ENCODE results near the gene CST2.
"Not testable (repeated sequence)": the region's sequence is repeated elsewhere in the genome, so short reads cannot be mapped to it uniquely, and the experiment has no call there.

CST2 gene, protein sequence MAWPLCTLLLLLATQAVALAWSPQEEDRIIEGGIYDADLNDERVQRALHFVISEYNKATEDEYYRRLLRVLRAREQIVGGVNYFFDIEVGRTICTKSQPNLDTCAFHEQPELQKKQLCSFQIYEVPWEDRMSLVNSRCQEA

DNA sequence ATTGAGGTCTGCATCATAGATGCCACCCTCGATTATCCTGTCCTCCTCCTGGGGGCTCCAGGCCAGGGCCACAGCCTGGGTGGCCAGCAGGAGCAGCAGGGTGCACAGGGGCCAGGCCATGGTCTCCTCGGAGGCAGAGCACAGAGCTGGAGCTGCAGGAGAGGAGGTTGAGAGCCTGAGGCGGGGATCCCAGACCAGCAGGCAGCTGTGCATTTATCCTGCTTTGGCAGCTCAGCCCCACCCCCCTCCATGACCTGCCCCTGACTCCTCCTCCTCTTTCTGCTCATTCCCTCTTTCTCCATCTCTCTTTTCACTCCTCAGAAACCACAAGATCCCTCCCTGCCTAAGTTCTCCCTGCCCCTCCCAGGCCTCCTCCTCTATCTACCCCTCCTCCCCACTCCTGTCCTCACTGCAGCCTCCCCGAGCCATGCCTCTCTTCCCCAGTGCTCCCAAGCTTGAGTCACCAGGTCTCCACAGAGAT lies at the start of gene CST2:
Gene CST2 (minus strand): TSS at position 189 of the 481 bp plus-strand sequence. CDS start 69 bp downstream, at position 120.
- Histone ChIP-seq H3K27me3 (ENCODE audit: control insufficient read depth, insufficient read depth, low read length) (0 out of 2 replicates have a peak, but pooled peaks cover 2% of the 10 kb centered on the region), H3K9me3 (ENCODE audit: control insufficient read depth, insufficient read depth, low read length) (no peaks in the 10 kb centered on the region), H3K4me1 (ENCODE audit: control insufficient read depth, insufficient read depth, low read length) (no peaks in the 10 kb centered on the region), H3K36me3 (ENCODE audit: control insufficient read depth, insufficient read depth, low read length) (no peaks in the 10 kb centered on the region; the same call in 1 of the 2 replicates), H3K4me3 (ENCODE audit: low read length) (no peak within 1 kb of the TSS), H3K27ac (ENCODE audit: low read length) (no peak within 1 kb of the TSS)
- no CpG with 5 or more reads among the region's 4 CpGs for WGBS (ENCODE audit: insufficient coverage, insufficient read length)
- no peak for DNase-seq (ENCODE audit: low read depth, low spot score)

DNA sequence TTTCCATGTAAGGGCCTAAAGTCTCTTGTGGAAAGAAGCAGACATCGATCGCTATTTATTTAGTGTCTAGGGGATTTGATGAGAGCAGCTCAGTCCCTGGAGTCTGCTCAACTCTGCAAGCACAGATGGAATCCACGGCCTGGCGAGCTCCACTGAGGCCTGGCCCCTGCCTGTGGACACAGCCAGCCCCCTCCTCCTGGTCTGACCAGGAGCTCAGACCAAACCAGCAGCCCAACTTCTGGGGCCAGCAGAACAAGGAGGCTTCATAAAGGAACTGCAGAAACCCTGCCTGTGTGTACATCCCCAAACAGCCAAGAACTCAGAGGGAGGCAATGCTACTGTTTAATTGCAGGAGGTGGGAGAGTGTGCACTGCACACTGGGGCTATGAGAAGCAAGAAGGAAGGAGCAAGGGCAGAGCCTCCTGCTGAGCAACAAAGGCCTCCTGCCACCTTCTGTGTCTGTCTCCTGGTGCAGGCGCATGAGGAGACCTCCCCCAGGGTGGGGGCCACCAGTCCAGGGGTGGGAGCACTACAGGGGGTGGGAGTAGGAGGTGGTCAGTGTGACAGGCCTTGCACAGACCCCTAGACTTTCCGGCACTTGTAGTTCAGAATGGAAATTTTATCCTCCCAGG lies 49.2 kb upstream of the CST2 start:
- no peaks in the 10 kb centered on the region; the same call in 1 of the 2 replicates for H3K4me1 ChIP-seq (ENCODE audit: control insufficient read depth, insufficient read depth, low read length)
- H3K9me3 ChIP-seq (ENCODE audit: control insufficient read depth, insufficient read depth, low read length) = no peaks in the 10 kb centered on the region
- no peaks in the 10 kb centered on the region for H3K27me3 ChIP-seq (ENCODE audit: control insufficient read depth, insufficient read depth, low read length)
- H3K4me3 ChIP-seq (ENCODE audit: low read length) = no peak overlapping the region
- H3K27ac ChIP-seq (ENCODE audit: low read length) = no peak overlapping the region
- no CpG with 5 or more reads among the region's 6 CpGs for WGBS (ENCODE audit: insufficient coverage, insufficient read length)
- H3K36me3 ChIP-seq (ENCODE audit: control insufficient read depth, insufficient read depth, low read length) = no peaks in the 10 kb centered on the region
- no peak for DNase-seq (ENCODE audit: low read depth, low spot score)

DNA sequence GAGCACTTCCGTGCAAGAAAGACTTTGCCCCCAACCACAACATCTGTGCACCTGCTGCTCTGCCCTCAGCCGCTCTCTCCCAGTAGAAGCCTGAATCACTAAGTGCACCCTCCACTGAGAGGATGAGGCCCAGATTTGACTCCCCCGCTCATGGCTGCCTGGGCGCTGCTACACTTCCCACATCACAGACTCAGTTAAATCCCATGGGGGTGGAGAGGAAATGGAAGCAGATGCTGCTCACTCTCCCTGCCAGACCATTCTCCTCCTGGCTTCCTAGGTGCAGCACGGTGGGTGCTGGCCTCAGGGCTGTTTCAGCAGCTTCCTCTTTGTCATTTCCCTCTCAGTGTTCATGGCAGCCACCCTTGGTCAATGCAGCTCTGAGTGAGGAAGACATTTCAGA lies 48.2 kb upstream of the CST2 start:
- Histone ChIP-seq H3K9me3 (ENCODE audit: control insufficient read depth, insufficient read depth, low read length) (no peaks in the 10 kb centered on the region), H3K36me3 (ENCODE audit: control insufficient read depth, insufficient read depth, low read length) (no peaks in the 10 kb centered on the region), H3K4me1 (ENCODE audit: control insufficient read depth, insufficient read depth, low read length) (no peaks in the 10 kb centered on the region; the same call in 1 of the 2 replicates), H3K4me3 (ENCODE audit: low read length) (no peak overlapping the region), H3K27me3 (ENCODE audit: control insufficient read depth, insufficient read depth, low read length) (no peaks in the 10 kb centered on the region), H3K27ac (ENCODE audit: low read length) (no peak overlapping the region)
- no CpG with 5 or more reads among the region's 5 CpGs for WGBS (ENCODE audit: insufficient coverage, insufficient read length)
- no peak for DNase-seq (ENCODE audit: low read depth, low spot score)

DNA sequence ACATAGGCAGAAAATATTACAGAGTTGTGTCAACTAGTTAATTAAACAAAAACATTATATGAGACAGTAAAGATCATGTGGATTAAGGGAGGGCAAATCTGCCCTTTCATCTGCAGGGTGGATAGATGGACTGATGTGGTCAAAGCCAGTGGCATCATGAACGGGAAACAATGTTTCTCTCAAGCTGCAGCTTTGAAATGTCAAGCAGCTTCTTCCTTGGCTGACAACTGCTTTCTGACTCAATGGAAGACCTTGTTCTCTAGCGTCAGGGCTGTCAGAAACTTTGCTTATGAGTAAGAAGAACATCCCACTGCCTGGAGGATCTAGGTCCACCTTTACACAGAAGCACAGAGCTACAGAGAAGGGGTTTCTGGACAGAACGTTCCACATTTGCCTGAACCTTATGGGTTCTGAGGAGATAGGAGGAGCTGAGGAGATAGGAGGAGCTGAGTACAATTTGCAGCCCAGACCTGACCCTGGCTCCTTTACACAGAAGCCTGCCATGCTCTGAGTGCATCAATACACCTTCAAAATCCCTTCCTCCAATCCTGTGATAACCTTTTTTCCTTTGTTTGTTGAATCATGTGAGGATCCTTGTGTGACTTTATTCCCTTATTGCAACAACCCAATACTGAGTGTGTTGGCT lies 47.0 kb upstream of the CST2 start:
- Histone ChIP-seq H3K27me3 (ENCODE audit: control insufficient read depth, insufficient read depth, low read length) (no peaks in the 10 kb centered on the region), H3K9me3 (ENCODE audit: control insufficient read depth, insufficient read depth, low read length) (no peaks in the 10 kb centered on the region), H3K36me3 (ENCODE audit: control insufficient read depth, insufficient read depth, low read length) (no peaks in the 10 kb centered on the region), H3K4me3 (ENCODE audit: low read length) (no peak overlapping the region), H3K4me1 (ENCODE audit: control insufficient read depth, insufficient read depth, low read length) (no peaks in the 10 kb centered on the region; the same call in 1 of the 2 replicates), H3K27ac (ENCODE audit: low read length) (no peak overlapping the region)
- no CpG with 5 or more reads among the region's 3 CpGs for WGBS (ENCODE audit: insufficient coverage, insufficient read length)
- no peak for DNase-seq (ENCODE audit: low read depth, low spot score)

- no peak for DNase-seq (ENCODE audit: low read depth, low spot score)
- H3K27ac ChIP-seq (ENCODE audit: low read length) = no peak overlapping the region
- H3K9me3 ChIP-seq (ENCODE audit: control insufficient read depth, insufficient read depth, low read length) = no peaks in the 10 kb centered on the region
- H3K36me3 ChIP-seq (ENCODE audit: control insufficient read depth, insufficient read depth, low read length) = no peaks in the 10 kb centered on the region
- H3K27me3 ChIP-seq (ENCODE audit: control insufficient read depth, insufficient read depth, low read length) = no peaks in the 10 kb centered on the region
- no CpG with 5 or more reads among the region's 1 CpG for WGBS (ENCODE audit: insufficient coverage, insufficient read length)
- H3K4me3 ChIP-seq (ENCODE audit: low read length) = no peak overlapping the region
- H3K4me1 ChIP-seq (ENCODE audit: control insufficient read depth, insufficient read depth, low read length) = peaks cover 2% of the 10 kb centered on the region; the same call in 1 of the 2 replicates
These were observed 45.5 kb upstream of the CST2 start for GRCh38 chr20:23872065-23872464.

DNA sequence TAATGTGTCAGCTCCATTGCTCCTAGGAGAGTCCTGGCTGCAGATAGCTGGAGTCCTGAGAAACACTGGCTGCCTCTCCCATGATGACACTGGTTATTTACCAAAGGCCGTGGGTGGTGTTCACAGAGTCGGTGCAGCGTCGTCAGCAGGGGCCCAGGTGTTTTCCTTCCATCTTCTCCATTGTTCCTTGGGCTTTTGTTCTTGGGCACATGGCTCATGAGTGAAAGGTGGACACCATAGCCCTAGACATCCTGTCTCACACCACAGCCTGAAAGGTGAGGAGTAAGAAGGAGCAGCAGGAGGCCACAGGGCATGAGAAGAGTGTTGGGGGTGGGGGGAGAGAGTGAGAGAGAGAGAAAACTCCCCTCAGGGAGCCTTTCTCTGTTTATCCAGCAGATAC lies 43.9 kb upstream of the CST2 start:
- no CpG with 5 or more reads among the region's 4 CpGs for WGBS (ENCODE audit: insufficient coverage, insufficient read length)
- no peak overlapping the region for H3K4me3 ChIP-seq (ENCODE audit: low read length)
- H3K4me1 ChIP-seq (ENCODE audit: control insufficient read depth, insufficient read depth, low read length) = peaks cover 2% of the 10 kb centered on the region; the same call in 1 of the 2 replicates
- no peaks in the 10 kb centered on the region for H3K27me3 ChIP-seq (ENCODE audit: control insufficient read depth, insufficient read depth, low read length)
- H3K27ac ChIP-seq (ENCODE audit: low read length) = no peak overlapping the region
- no peak for DNase-seq (ENCODE audit: low read depth, low spot score)
- H3K9me3 ChIP-seq (ENCODE audit: control insufficient read depth, insufficient read depth, low read length) = no peaks in the 10 kb centered on the region
- H3K36me3 ChIP-seq (ENCODE audit: control insufficient read depth, insufficient read depth, low read length) = no peaks in the 10 kb centered on the region

- Histone ChIP-seq H3K4me1 (ENCODE audit: control insufficient read depth, insufficient read depth, low read length) (peaks cover 2% of the 10 kb centered on the region; the same call in 1 of the 2 replicates), H3K9me3 (ENCODE audit: control insufficient read depth, insufficient read depth, low read length) (no peaks in the 10 kb centered on the region), H3K27ac (ENCODE audit: low read length) (no peak overlapping the region), H3K4me3 (ENCODE audit: low read length) (no peak overlapping the region), H3K27me3 (ENCODE audit: control insufficient read depth, insufficient read depth, low read length) (no peaks in the 10 kb centered on the region), H3K36me3 (ENCODE audit: control insufficient read depth, insufficient read depth, low read length) (no peaks in the 10 kb centered on the region)
- no CpG with 5 or more reads among the region's 2 CpGs for WGBS (ENCODE audit: insufficient coverage, insufficient read length)
- DNase-seq (ENCODE audit: low read depth, low spot score) = no peak
These were observed 43.0 kb upstream of the CST2 start for GRCh38 chr20:23869520-23869919.

- DNase-seq (ENCODE audit: low read depth, low spot score) = no peak
- no peaks in the 10 kb centered on the region for H3K36me3 ChIP-seq (ENCODE audit: control insufficient read depth, insufficient read depth, low read length)
- peaks cover 2% of the 10 kb centered on the region; the same call in 1 of the 2 replicates for H3K4me1 ChIP-seq (ENCODE audit: control insufficient read depth, insufficient read depth, low read length)
- no peak overlapping the region for H3K27ac ChIP-seq (ENCODE audit: low read length)
- no peaks in the 10 kb centered on the region for H3K9me3 ChIP-seq (ENCODE audit: control insufficient read depth, insufficient read depth, low read length)
- no peak overlapping the region for H3K4me3 ChIP-seq (ENCODE audit: low read length)
- WGBS (ENCODE audit: insufficient coverage, insufficient read length) = no CpG with 5 or more reads among the region's 5 CpGs
- no peaks in the 10 kb centered on the region for H3K27me3 ChIP-seq (ENCODE audit: control insufficient read depth, insufficient read depth, low read length)
These were observed 41.8 kb upstream of the CST2 start for GRCh38 chr20:23868321-23868720.

GRCh38 chr20:23867152-23867776 lies 40.7 kb upstream of the CST2 start:
- H3K27ac ChIP-seq (ENCODE audit: low read length) = no peak overlapping the region
- H3K9me3 ChIP-seq (ENCODE audit: control insufficient read depth, insufficient read depth, low read length) = no peaks in the 10 kb centered on the region
- H3K4me1 ChIP-seq (ENCODE audit: control insufficient read depth, insufficient read depth, low read length) = peaks cover 2% of the 10 kb centered on the region; the same call in 1 of the 2 replicates
- no peak overlapping the region for H3K4me3 ChIP-seq (ENCODE audit: low read length)
- DNase-seq (ENCODE audit: low read depth, low spot score) = no peak
- no CpG with 5 or more reads among the region's 9 CpGs for WGBS (ENCODE audit: insufficient coverage, insufficient read length)
- H3K36me3 ChIP-seq (ENCODE audit: control insufficient read depth, insufficient read depth, low read length) = no peaks in the 10 kb centered on the region
- no peaks in the 10 kb centered on the region for H3K27me3 ChIP-seq (ENCODE audit: control insufficient read depth, insufficient read depth, low read length)

- not testable (repeated sequence) for H3K4me3 ChIP-seq (ENCODE audit: low read length); H3K4me1 ChIP-seq (ENCODE audit: control insufficient read depth, insufficient read depth, low read length); H3K27ac ChIP-seq (ENCODE audit: low read length); H3K36me3 ChIP-seq (ENCODE audit: control insufficient read depth, insufficient read depth, low read length); H3K9me3 ChIP-seq (ENCODE audit: control insufficient read depth, insufficient read depth, low read length); DNase-seq (ENCODE audit: low read depth, low spot score); H3K27me3 ChIP-seq (ENCODE audit: control insufficient read depth, insufficient read depth, low read length)
- WGBS (ENCODE audit: insufficient coverage, insufficient read length) = no CpG with 5 or more reads among the region's 10 CpGs
These were observed 34.2 kb upstream of the CST2 start for GRCh38 chr20:23860771-23861170.
